T-helper 2 cell treated with Interferon-gamma antibody and Interleukin-4, amounts not matched to agents 5 μg/mL and 100 μg/mL, for 36 hours (primary cell): ENCODE data around the gene NUP50.

Experiments
- DNase-seq: peaks from one replicate; pipeline ENCODE4 v3.0.0; 2021; ENCODE audit warnings: low spot score
- H3K27ac Mint-ChIP-seq: one replicate; pipeline ENCODE4 v1.8.0; 2021; ENCODE audit warnings: mild to moderate bottlenecking, mixed read lengths
- H3K27me3 Mint-ChIP-seq: one replicate; pipeline ENCODE4 v1.8.0; 2021; ENCODE audit warnings: low read depth, mixed read lengths
- H3K36me3 Mint-ChIP-seq: one replicate; pipeline ENCODE4 v1.8.0; 2021; ENCODE audit warnings: low read depth, mixed read lengths
- H3K4me1 Mint-ChIP-seq: one replicate; pipeline ENCODE4 v1.8.0; 2021; ENCODE audit warnings: low read depth, mixed read lengths
- H3K4me3 Mint-ChIP-seq: one replicate; pipeline ENCODE4 v1.8.0; 2022; ENCODE audit warnings: mild to moderate bottlenecking, moderate library complexity, mixed read lengths
- H3K9me3 Mint-ChIP-seq: one replicate; pipeline ENCODE4 v1.8.0; 2021; ENCODE audit warnings: mixed read lengths

NUP50 gene

DNA sequence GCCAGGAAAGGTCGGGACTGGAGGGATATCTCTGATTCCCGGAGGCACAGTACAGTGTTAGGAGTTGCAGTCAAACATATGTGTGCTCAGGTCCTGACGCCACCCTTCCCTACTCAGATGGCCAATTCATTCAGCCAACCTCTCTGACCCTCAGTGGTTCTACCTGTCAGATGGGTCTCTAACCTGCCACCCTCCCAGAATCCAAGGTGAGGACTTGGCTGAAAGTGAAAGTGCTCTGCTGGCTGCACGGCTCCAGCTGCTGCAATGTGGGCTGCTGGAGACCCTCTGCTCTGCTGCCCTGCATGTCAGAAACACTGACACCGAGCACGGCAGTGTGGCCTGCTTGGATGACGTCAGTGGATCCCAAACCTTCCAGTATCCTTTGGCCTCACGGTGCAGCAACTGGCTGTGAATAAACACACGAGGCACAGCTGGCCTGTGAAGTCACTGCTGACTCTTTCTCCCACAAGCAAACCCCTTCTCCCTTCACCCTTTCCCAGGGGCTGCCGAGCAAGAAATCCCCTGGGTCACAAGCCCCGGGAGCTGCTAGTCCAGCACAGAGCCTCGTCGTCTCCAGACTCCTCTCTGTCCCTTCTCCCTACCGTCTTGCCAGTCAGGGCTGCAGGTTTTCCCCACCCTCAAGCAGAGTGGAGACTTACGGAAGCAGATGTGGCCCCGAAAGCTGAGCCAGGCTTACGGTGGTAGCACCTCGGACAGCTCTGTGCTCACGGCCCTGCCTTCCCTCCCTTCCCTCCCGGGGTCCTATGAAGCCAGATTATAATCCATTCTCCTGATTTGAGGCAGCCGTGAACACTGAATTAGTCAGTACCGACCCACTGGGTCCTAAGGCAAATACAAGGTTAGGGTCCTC is 52.6 kb downstream of the NUP50 start:
- Mint-ChIP-seq H3K27ac (no peak overlapping the region), H3K9me3 (no peaks in the 10 kb centered on the region), H3K27me3 (no peaks in the 10 kb centered on the region), H3K4me3 (no peak overlapping the region), H3K4me1 (peaks cover 4% of the 10 kb centered on the region), H3K36me3 (no peaks in the 10 kb centered on the region)
- no peak for DNase-seq

DNA sequence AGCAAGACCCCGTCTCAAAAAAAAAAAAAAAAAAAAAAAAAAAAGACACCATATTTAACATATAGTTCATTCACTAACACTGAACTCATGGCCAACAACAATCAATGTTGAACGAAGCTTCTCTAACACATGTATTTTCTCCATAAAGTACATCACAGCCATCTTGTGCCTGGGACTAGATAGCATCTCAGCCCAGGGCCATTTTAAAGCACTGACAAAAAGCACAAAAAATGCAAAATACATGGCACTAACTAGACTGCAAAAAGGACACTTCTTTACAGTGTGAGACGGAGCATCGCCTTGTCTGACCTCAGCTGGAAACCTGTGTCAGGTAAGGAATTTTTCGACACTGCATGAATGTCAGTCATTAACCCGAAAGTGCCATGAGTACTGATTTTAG is 53.6 kb downstream of the NUP50 start:
- Mint-ChIP-seq H3K27ac (no peak overlapping the region), H3K4me3 (no peak overlapping the region), H3K4me1 (peaks cover 4% of the 10 kb centered on the region), H3K36me3 (no peaks in the 10 kb centered on the region), H3K9me3 (no peaks in the 10 kb centered on the region), H3K27me3 (no peaks in the 10 kb centered on the region)
- DNase-seq, result no peak

DNA sequence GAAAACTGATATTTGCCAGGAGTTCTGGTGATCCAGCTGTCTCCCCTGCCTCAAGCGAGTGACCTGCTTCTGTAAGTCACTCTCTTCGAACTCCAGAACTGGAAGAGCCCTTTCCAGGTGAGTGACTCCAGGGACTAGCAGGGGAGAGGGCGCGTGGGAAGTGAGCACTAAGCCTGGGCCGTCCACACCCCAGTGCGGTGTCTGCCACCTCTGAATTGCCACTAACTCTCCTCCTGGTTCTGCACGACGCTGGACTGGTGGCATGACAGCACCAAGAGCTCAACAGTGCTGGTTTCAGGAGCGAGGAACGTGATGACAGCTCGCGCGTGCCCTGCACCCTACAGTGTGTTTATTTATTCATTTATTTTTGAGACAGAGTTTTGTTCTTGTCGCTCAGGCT is 54.1 kb downstream of the NUP50 start:
- Mint-ChIP-seq H3K27me3 (no peaks in the 10 kb centered on the region), H3K36me3 (no peaks in the 10 kb centered on the region), H3K9me3 (no peaks in the 10 kb centered on the region), H3K4me3 (no peak overlapping the region), H3K27ac (no peak overlapping the region), H3K4me1 (peaks cover 4% of the 10 kb centered on the region)
- no peak for DNase-seq

DNA sequence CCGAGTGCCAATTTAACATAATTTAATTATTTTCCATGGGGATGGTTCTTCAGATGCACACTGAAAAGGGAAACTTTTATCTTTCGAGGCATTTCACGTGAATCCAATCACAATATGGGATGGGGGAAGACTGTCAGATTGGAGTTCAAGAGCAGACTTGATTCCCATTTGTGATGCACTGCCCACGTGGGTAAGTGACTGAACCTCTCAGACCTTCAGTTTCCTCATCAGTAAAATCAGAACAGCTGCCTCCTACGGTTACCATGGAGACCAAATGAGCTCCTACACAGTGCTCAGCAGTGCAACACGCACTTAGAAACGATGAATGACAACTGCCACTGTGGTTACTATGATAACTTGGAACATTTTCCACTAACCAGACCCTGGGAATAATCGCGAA is 55.3 kb downstream of the NUP50 start:
- H3K27me3 Mint-ChIP-seq, result no peaks in the 10 kb centered on the region
- no peaks in the 10 kb centered on the region for H3K9me3 Mint-ChIP-seq
- no peak overlapping the region for H3K27ac Mint-ChIP-seq
- peaks cover 4% of the 10 kb centered on the region for H3K4me1 Mint-ChIP-seq
- H3K4me3 Mint-ChIP-seq, result no peak overlapping the region
- peak; percentile 66 for DNase-seq
- no peaks in the 10 kb centered on the region for H3K36me3 Mint-ChIP-seq

DNA sequence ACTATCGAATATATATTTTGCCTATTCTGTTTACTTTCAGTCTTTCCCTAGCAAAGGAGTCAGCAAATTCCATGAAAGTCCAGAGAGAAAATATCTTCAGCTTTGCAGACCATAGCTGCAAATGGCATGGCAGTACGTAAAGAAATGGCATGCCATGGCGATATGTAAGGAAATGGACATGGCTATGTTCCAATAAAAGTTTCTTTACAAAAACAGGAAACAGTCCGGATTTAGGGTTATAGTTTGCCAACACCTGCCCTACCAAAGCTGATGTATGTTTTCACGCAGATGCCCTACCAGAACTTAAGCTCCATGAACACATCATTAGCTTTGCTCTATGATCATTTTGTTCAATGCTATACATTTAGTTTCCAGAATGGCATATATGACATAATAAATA is 57.5 kb downstream of the NUP50 start:
- H3K9me3 Mint-ChIP-seq, result no peaks in the 10 kb centered on the region
- peaks cover 4% of the 10 kb centered on the region for H3K4me1 Mint-ChIP-seq
- H3K4me3 Mint-ChIP-seq, result no peak overlapping the region
- no peak overlapping the region for H3K27ac Mint-ChIP-seq
- H3K27me3 Mint-ChIP-seq, result no peaks in the 10 kb centered on the region
- no peak for DNase-seq
- H3K36me3 Mint-ChIP-seq, result no peaks in the 10 kb centered on the region

DNA sequence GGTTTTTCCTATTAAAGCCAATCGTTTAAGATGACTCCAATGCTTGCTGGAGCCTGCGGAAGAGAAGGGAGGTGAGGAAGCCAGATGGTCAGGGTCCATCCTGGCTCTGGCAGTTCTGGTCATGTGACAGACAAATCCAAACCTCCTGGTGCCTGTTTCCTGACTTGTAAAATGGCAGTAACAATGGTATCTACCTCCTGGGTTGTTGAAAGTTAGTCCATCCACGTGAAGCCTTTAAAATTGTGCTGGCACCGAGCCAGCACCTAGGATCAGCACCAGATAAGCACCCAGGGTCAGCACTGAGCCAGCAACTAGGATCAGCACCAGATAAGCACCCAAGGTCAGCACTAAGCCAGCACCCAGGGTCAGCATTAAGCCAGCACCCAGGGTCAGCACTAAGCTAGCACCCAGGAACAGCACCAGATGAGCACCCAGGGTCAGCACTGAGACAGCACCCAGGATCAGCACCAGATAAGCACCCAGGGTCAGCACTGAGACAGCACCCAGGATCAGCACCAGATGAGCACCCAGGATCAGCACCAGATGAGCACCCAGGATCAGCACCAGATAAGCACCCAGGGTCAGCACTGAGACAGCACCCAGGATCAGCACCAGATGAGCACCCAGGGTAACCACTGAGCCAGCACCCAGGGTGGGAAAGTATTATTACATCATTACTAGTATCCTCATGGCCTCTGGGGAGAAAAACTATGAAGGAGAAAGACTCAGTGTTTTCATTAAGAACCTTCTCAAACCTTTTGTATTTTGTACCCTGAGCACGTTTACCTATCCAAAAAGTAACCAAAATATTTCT is 59.8 kb downstream of the NUP50 start:
- DNase-seq, result no peak
- Mint-ChIP-seq H3K27me3 (no peaks in the 10 kb centered on the region), H3K4me1 (peaks cover 4% of the 10 kb centered on the region), H3K27ac (no peak overlapping the region), H3K4me3 (no peak overlapping the region), H3K9me3 (no peaks in the 10 kb centered on the region), H3K36me3 (no peaks in the 10 kb centered on the region)

DNA sequence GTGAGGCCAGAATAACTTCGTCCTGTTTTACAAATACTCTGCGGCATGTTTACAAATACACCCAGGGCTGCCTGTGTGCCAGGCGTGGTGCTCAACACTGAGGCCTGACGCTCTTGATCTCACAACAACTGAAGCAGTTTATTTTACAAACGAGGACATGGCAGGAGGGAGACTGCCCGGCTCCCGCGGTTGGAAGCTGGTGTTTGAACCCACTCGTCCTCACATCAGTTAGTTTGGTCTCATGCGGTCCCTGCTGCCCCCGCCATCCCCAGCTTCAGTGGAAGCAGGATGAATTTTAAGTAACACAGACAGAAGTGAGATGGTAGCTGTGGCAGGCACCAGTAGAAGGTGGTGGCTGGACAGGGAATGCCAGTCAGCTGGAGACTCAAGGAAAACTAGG is 60.6 kb downstream of the NUP50 start:
- H3K27me3 Mint-ChIP-seq, result no peaks in the 10 kb centered on the region
- no peak overlapping the region for H3K27ac Mint-ChIP-seq
- H3K4me3 Mint-ChIP-seq, result no peak overlapping the region
- DNase-seq, result no peak
- no peaks in the 10 kb centered on the region for H3K36me3 Mint-ChIP-seq
- peaks cover under 1% of the 10 kb centered on the region for H3K4me1 Mint-ChIP-seq
- no peaks in the 10 kb centered on the region for H3K9me3 Mint-ChIP-seq

DNA sequence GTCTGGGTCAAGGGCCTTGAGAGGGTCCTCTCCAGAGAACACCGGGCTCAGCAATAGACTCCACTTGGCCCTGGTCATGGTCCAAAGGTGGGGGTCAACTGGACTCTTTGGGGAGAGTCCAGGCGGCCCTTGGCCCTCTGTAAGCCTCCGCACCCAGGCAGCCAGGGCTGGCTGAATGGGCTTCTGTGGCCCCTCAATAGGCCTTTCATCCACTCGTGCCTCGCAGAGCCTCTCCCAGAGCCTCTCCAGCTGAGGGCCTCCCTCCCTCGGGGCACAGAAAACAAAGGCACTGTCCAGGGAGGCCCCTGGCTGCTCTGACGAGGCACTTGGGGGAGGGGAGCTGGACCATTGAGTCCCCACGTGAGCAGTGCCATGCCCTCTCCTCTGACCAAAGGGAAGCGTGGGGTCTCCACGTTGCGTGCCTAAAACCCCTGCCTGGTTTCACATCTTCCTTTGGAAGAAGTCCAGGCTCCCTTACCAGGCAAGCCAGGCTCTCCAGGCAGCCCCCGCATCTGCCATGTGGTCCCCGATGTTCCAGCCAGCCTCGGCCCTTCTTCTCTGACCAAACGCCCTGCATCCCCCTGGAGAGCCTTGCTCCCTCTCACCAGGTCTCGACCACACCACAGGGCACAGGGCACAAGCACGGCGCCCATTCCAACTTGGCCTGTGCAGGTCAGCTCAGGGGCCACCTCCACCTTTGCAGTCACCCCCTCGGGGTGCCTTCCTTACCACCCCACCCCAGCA is 61.4 kb downstream of the NUP50 start:
- no peak for DNase-seq

DNA sequence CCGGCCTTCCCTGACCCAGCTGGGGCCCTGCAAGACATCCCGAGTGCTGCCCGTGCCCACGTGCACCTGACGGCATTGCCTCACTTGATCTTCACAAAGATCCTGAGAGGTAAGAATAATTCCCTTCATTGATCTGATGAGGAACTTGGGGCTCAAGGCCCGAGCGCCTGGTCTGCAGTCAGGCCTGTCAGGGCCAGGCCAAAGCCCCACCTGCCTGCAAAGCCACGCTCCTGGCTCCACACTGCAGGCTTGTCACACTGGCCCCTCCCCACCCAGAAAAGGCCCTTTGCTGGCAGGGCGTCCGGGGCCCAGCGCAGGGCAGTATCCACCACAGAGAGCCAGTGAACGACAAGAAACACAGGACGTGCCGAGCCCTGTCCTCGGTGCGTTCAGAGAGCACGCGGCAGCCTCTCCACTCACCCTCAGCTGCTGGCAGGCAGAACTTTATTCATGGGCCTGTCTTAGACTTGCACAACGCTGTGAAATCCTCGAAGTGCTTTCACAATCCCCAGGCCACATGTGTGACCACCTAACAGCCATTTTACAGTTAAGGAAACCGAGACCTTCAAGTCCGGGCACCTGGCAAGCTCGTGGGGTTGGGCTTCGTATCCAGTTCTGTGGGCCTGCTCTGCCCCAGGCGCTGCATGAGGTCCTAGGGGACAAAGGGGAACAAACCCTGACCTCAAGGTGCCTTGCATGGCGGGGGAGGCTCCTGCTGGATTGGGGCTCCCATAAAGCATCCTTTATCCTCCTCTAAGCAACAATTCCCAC is 62.2 kb downstream of the NUP50 start:
- no peaks in the 10 kb centered on the region for H3K27me3 Mint-ChIP-seq
- no peak overlapping the region for H3K4me3 Mint-ChIP-seq
- no peaks in the 10 kb centered on the region for H3K36me3 Mint-ChIP-seq
- no peaks in the 10 kb centered on the region for H3K4me1 Mint-ChIP-seq
- H3K9me3 Mint-ChIP-seq, result no peaks in the 10 kb centered on the region
- no peak overlapping the region for H3K27ac Mint-ChIP-seq
- no peak for DNase-seq

More for the DNA sequence above, 61.4 kb downstream of the NUP50 start:
- Mint-ChIP-seq H3K9me3 (no peaks in the 10 kb centered on the region), H3K4me3 (no peak overlapping the region), H3K4me1 (no peaks in the 10 kb centered on the region), H3K36me3 (no peaks in the 10 kb centered on the region), H3K27ac (no peak overlapping the region), H3K27me3 (no peaks in the 10 kb centered on the region)

DNA sequence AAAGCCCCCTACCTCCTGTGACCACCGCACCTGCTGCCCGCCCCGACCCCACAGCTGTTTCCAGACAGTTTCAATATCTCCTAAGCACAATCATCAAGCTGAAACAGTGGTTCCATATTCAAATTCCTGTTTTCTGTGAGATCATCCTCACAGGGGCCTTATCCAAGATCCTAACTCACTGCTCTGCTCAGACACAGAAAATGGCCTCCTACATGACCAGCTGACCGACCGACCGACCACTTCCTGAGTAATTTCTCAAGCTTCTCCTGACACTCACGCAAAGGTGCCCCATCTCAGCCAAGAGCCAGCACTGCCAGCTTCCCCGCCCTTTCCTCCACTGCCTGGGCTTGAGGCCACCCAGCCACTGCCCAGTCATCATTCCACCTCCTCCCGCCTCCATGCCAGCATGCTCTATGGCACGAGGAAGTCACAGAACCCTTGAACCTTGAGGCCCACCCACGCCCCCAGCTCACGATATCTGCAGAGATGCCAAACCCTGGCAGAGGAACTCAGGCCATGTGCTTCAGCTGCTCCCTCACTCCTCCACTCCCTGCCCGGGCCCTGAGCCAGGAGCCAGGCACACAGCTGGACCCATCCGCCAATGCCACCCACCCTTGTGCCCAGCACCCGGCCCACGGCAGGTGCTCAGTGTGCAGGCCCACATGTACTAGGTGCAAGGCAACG is 62.9 kb downstream of the NUP50 start:
- Mint-ChIP-seq H3K4me1 (no peaks in the 10 kb centered on the region), H3K4me3 (no peak overlapping the region), H3K27me3 (no peaks in the 10 kb centered on the region), H3K9me3 (no peaks in the 10 kb centered on the region), H3K36me3 (no peaks in the 10 kb centered on the region), H3K27ac (no peak overlapping the region)
- no peak for DNase-seq

DNA sequence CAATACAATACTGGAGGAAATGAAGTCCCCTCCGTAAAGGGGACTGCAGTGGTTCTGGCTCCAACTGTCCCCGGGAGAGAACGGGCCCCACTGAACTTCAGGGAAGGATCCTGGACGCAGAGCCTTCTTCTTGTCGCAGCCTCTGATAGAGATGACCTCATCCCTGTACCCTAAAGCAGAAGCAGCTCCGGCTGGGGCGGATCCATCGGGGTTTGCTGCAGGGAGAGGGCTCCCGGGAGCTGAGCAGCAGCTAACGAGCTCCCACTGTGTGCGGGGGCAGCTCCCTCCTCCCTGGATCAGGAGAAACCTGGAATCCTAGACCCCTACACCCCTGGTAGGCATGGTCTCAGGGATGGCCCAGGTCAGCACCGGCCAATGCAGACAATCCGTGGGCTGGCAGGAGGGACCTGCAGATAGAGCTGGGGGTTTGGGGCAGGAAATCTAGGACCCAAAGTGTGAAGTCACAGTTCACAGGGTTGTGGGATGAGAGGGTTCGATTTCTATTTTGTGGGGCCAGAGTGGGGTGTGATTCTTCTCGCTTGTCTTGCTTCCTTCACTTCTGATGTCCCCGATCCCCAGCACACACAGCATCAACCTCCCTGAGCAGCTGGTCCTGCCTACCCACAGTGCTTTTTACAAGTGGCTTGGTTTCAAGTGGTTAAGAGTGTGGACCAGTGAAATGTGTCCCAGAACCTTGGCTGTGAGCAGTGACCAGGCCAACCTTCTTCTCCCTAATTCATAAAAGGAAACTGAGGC is 64.1 kb downstream of the NUP50 start:
- Mint-ChIP-seq H3K4me3 (no peak overlapping the region), H3K36me3 (no peaks in the 10 kb centered on the region), H3K27me3 (no peaks in the 10 kb centered on the region), H3K9me3 (no peaks in the 10 kb centered on the region), H3K27ac (no peak overlapping the region), H3K4me1 (no peaks in the 10 kb centered on the region)
- DNase-seq, result no peak

DNA sequence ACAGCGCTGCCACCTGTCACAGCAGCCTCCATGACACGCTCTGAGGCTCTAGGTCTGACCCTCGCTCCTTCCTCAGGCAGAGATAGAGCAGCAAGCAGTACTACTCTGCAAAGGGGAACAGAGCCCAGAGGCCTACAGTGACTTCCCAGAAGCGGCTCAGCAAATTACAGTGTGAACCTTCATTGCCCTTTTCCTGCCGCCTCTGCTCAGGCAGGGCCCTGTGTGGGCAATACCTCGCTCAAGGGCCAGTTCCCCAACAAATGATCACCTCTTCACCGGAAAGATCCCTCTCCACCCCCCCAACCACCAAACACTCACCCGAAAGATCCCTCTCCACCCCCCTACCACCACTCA is 64.7 kb downstream of the NUP50 start:
- H3K4me1 Mint-ChIP-seq, result no peaks in the 10 kb centered on the region
- no peaks in the 10 kb centered on the region for H3K36me3 Mint-ChIP-seq
- no peak for DNase-seq
- no peaks in the 10 kb centered on the region for H3K27me3 Mint-ChIP-seq
- H3K27ac Mint-ChIP-seq, result no peak overlapping the region
- H3K4me3 Mint-ChIP-seq, result no peak overlapping the region
- no peaks in the 10 kb centered on the region for H3K9me3 Mint-ChIP-seq
